Parathyroid adenoma (tissue), 2 donors: ENCODE data around the gene CABLES1.
"Not testable (repeated sequence)": the region's sequence is repeated elsewhere in the genome, so short reads cannot be mapped to it uniquely, and the experiment has no call there.

Experiments
- H2AFZ ChIP-seq: fragments of 300-600 bp; sonication (generic); one replicate; pipeline ENCODE4 v1.7.0; 2017; ENCODE audit warnings: antibody characterized with exemption, mild to moderate bottlenecking
- H3K27ac ChIP-seq: fragments of 300-600 bp; sonication (generic); one replicate; pipeline ENCODE4 v1.7.0; 2017
- H3K27me3 ChIP-seq: fragments of 300-600 bp; sonication (generic); one replicate; pipeline ENCODE4 v1.7.0; 2017; ENCODE audit warnings: low read length; ENCODE audit not compliant: control insufficient read depth, insufficient read depth
- H3K36me3 ChIP-seq: fragments of 300-600 bp; sonication (generic); one replicate; pipeline ENCODE4 v1.7.0; 2017; ENCODE audit warnings: low read length; ENCODE audit not compliant: control insufficient read depth, insufficient read depth
- H3K4me1 ChIP-seq: fragments of 300-600 bp; sonication (generic); one replicate; pipeline ENCODE4 v1.7.0; 2017; ENCODE audit warnings: control low read depth
- H3K4me2 ChIP-seq: fragments of 300-600 bp; sonication (generic); one replicate; pipeline ENCODE4 v1.7.0; 2017; ENCODE audit warnings: low read length
- H3K4me3 ChIP-seq: fragments of 300-600 bp; sonication (generic); one replicate; pipeline ENCODE4 v1.7.0; 2017; ENCODE audit warnings: low read depth, low read length
- H3K79me2 ChIP-seq: fragments of 300-600 bp; sonication (generic); one replicate; pipeline ENCODE4 v1.7.0; 2017; ENCODE audit warnings: control low read depth
- H3K9ac ChIP-seq: fragments of 300-600 bp; sonication (generic); one replicate; pipeline ENCODE4 v1.7.0; 2017; ENCODE audit warnings: mild to moderate bottlenecking
- H3K9me3 ChIP-seq: fragments of 300-600 bp; sonication (generic); one replicate; pipeline ENCODE4 v1.7.0; 2017; ENCODE audit warnings: low read length; ENCODE audit not compliant: control insufficient read depth
- CTCF ChIP-seq: fragments of 300-600 bp; sonication (generic); IDR thresholded peaks from one replicate; pipeline ENCODE4 v1.7.0; 2017; ENCODE audit warnings: antibody characterized with exemption, mild to moderate bottlenecking
- donor health status: primary hyperparathyroidism.

Gene CABLES1

GRCh38 chr18:23134780-23135549, at the start of gene CABLES1:
TSS of gene CABLES1 (plus strand) at chr18:23135485. CDS start at chr18:23135763, 278 bp downstream.
- no peak for TF ChIP-seq CTCF
- H3K9me3 ChIP-seq = no peaks in the 10 kb centered on the region
- H3K9ac ChIP-seq = peak within 1 kb of the TSS; percentile 51
- H3K27me3 ChIP-seq = no peaks in the 10 kb centered on the region
- peak within 1 kb of the TSS; percentile 87 for H3K4me2 ChIP-seq
- H3K4me3 ChIP-seq = peak within 1 kb of the TSS; percentile 64
- peaks cover 22% of the 10 kb centered on the region for H3K4me1 ChIP-seq
- no peaks in the 10 kb centered on the region for H3K36me3 ChIP-seq
- H3K27ac ChIP-seq = peak within 1 kb of the TSS; percentile 80
- peaks cover 16% of the 10 kb centered on the region for H3K79me2 ChIP-seq
- peak within 1 kb of the TSS; percentile 92 for H2AFZ ChIP-seq

- no peaks in the 10 kb centered on the region for H3K36me3 ChIP-seq
- H3K9me3 ChIP-seq = no peaks in the 10 kb centered on the region
- no peak overlapping the region for H3K9ac ChIP-seq
- no peak overlapping the region for H2AFZ ChIP-seq
- H3K4me1 ChIP-seq = no peaks in the 10 kb centered on the region
- H3K27me3 ChIP-seq = no peaks in the 10 kb centered on the region
- TF ChIP-seq CTCF = no peak
- no peaks in the 10 kb centered on the region for H3K79me2 ChIP-seq
- no peak overlapping the region for H3K4me3 ChIP-seq
- H3K4me2 ChIP-seq = no peak overlapping the region
- H3K27ac ChIP-seq = no peak overlapping the region
Observed at GRCh38 chr18:23087352-23087751, 47.9 kb upstream of the CABLES1 start.

DNA sequence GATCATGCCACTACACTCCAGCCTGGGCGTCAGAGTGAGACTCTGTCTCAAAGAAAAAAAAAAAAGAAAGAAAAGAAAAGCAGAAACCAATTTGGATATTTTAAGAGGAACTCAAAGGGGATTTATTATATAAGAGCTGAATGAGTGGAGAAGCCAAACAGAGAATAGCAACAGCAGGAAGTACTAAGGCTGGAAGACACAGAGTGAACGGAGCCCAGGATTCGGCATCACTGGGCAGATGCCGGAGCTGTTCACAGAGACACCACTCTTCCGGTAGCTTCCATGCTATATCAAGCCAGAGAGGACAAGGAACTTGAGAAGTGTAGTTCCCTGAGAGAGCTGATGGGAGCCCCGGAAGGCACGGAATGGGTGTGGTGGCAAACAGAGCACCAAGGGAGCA, 47.0 kb upstream of the CABLES1 start:
- no peaks in the 10 kb centered on the region for H3K4me1 ChIP-seq
- TF ChIP-seq CTCF = no peak
- H3K4me2 ChIP-seq = no peak overlapping the region
- no peaks in the 10 kb centered on the region for H3K9me3 ChIP-seq
- H3K27me3 ChIP-seq = no peaks in the 10 kb centered on the region
- no peak overlapping the region for H3K4me3 ChIP-seq
- no peak overlapping the region for H2AFZ ChIP-seq
- H3K27ac ChIP-seq = no peak overlapping the region
- H3K79me2 ChIP-seq = no peaks in the 10 kb centered on the region
- H3K36me3 ChIP-seq = no peaks in the 10 kb centered on the region
- H3K9ac ChIP-seq = no peak overlapping the region

DNA sequence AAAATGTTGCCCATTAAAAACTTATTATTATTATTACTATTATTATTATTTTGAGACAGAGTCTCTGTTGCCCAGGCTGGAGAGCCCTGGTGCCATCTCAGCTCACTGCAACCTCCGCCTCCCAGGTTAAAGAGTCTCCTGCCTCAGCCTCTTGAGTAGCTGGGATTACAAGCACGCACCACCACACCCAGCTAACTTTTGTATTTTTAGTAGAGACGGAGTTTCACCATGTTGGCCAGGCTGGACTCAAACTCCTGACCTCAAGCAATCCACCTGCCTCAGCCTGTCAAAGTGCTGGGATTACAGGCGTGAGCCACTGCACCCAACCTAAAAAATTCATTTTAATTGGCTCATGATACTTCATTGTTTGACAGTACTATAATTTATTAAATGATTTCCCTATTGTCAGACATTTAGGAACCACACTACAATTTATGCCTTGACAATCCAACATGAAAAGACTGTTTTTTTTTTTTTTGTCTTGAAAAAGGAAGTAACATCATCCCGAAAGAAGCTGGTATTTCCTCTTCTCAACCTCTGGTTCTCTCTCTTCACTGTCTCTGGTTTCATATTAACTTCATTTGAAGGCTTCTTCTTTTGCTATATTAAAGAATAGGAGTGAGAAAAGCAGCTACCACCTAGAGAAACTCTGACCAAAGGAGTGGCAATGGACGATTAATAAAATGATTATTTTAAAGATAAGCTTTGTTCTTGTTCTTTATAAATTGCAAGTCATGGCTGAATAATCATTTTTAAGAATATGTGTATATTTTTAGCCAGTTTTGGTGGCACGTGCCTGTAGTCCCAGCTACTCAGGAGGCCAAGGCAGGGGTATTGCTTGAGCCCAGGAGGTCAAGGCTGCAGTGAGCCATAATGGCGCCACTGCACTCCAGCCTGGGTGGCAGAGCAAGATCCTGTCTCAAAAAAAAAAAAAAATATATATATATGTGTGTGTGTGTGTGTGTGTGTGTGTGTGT, 44.0 kb upstream of the CABLES1 start:
- not testable (repeated sequence) for H3K27ac ChIP-seq, H3K79me2 ChIP-seq, H3K4me3 ChIP-seq, H3K4me2 ChIP-seq, H3K9me3 ChIP-seq, H3K4me1 ChIP-seq, H3K36me3 ChIP-seq, H3K27me3 ChIP-seq, H3K9ac ChIP-seq
- H2AFZ ChIP-seq = peak overlapping the region; percentile 29

DNA sequence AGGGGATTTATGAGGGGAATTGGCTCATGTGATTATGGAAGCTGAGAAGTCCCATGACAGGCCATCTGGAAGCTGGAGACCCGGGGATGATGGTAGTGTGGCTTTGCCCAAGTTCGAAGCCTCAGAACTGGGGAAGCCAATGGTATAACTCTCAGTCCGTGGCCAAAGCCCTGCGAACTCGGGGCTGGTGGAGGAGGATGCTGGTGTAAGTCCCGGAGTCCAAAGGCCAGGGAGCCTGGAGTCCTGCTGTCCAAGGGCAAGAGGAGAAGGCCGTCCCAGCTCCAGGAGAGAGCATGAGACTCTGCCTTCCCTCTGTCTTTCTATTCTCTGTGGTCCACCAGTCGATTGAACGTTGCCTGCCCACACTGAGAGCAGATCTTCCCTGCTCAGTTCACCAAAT, 43.2 kb upstream of the CABLES1 start:
- H3K4me1 ChIP-seq = peaks cover 2% of the 10 kb centered on the region
- H3K9me3 ChIP-seq = no peaks in the 10 kb centered on the region
- H3K27me3 ChIP-seq = no peaks in the 10 kb centered on the region
- H3K4me2 ChIP-seq = no peak overlapping the region
- H3K36me3 ChIP-seq = no peaks in the 10 kb centered on the region
- no peak overlapping the region for H2AFZ ChIP-seq
- no peak overlapping the region for H3K4me3 ChIP-seq
- no peak overlapping the region for H3K9ac ChIP-seq
- no peaks in the 10 kb centered on the region for H3K79me2 ChIP-seq
- H3K27ac ChIP-seq = no peak overlapping the region
- no peak for TF ChIP-seq CTCF

- not testable (repeated sequence) for H3K4me2 ChIP-seq, H3K79me2 ChIP-seq, H3K4me3 ChIP-seq, H3K27ac ChIP-seq, H3K9me3 ChIP-seq, H3K27me3 ChIP-seq, H2AFZ ChIP-seq, H3K9ac ChIP-seq, H3K4me1 ChIP-seq, H3K36me3 ChIP-seq
Observed at GRCh38 chr18:23093130-23093529, 42.2 kb upstream of the CABLES1 start.
